ENCODE results near the gene GLYAT.

Gene GLYAT

DNA sequence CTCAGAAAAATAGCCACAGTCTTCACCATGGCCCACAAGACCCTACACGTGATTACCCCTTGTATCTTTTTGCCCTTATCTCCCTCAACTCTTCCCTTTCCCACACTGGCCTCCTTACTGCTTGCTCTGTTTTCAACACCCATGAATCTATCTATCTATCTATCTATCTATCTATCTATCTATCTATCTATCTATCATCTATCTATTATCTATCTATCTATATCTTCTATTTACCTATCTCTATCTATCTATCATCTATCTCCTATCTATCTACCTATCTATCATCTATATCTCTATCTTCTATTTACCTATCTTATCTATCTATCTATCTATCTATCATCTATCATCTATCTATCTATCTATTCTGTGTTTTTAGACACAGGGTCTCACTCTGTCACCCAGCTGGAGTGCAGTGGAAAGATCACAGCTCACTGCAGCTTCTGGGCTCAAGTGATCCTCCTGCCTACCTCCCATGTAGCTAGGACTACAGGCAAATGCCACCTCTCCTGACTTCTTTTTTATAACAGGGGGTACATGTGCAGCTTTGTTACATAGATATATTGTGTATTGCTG, 55.1 kb downstream of the GLYAT start:
- no peak for DNase-seq

DNA sequence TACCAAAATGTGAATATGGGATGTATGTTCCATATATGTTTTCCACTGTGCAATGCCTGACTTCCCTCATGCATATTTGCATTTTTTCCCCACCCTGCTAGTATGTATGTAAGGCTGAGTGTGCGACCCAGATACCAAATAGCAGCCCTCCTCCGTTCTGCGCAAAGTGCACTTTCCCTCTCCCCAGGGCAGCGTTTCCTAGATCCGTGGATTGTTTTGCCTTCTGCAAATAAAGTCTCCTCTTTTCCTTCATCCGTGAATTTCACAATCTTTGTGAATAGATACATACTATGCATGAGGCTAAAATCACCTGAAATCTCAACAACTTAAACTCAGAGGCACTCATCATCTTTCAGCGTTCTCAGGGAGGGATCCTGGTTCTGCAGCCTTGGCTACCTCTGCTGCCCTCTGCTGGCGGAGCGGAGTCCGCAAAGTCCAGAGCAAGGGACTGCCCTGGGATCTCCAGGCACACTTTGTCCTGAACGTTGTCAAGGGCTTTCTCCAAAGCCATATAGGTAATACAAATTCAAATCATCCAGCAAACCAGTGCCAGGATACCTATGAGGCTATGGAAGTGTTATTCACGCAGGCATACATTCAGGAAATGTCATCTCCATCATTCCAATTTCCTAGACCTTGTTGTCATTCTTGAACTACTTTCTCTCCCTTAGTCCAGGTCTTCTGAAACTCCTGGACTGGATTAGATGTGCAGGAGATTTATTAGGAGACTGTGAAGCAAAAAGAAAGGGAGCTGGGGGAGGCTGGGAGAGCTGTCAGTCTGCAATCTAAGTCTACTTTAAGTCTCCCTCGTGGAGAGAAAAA, 56.2 kb downstream of the GLYAT start:
- DNase-seq: peak; percentile 91

DNA sequence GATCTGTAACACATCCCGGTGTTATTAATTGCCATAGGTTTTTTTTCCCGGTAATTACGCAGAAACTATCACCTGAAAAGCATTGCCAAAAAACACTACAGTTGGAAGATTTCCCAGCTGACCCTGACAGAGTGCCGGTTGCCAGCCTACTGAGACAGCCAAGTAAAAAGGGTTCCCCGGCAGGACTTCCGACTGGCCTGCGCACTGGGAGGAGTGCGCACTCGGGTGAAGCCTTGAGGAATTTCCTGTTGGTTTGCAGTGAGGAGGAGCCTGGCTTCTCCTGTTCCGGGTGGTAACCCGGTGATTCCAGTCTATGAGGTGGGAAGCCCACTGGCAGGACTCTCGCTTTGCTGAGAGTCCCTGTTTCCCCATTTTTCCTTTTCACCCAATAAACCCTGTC, 57.1 kb downstream of the GLYAT start:
- DNase-seq: no peak

DNA sequence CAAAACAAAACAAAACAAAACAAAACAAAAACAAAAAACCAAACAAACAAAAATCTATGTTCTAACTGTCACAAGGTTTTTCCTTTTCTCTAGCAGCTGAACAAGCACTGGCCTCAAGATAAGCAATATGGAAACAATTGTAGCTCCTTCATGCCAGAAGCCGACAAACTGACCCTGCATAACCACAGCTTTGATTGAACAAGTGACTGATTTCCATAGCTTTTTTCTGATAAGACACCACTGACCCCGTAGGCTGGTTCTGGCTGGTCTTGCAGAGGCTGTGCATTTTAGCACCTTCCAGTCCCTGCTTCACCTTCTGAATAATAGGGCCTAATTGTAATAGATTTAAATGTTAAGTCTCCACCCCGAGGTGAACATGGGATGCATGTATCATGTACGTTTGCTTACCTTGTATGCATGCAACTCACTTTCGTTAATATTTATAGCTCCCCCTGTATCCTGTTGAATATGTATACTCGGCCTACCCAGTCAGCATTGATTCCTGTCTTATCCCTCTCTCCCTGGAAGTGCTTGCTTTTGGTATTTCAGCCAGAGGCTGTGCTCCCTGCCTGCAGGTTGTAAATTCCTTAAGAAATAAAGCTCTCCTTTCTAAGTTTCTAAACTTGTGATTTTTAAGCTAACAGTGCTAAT, 59.6 kb downstream of the GLYAT start:
- no peak for DNase-seq

DNA sequence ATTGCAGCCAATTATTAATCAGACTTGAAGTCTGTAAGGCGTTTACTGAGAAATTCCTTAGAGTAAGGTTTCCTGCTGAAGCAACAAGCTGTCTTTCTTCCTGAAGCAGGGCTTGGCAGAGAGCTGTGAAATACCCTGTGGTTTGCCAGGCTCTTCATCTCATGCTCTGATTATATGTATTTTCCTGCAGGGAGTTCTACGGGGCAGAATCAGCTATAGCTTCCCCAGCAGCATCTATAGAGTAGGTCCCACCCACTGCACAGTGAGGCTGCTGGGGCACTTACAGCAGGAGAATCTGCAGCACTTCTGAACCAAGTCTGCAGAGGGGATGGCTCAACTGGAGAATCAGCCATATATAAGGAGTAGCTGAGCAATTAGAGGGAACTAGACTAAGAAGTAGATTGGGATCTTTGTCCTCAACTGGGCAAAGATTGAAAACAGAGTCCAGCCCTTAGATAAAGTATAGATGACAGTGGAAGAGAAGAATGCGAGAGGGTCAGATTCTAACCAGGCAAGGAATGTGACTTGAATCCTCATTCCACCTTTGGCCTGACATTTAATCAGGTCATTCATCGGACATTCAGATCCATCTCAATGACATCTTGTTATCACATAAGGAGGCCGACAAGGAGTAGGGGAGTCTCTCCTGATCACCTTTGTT, 71.7 kb downstream of the GLYAT start:
- DNase-seq: no peak

DNA sequence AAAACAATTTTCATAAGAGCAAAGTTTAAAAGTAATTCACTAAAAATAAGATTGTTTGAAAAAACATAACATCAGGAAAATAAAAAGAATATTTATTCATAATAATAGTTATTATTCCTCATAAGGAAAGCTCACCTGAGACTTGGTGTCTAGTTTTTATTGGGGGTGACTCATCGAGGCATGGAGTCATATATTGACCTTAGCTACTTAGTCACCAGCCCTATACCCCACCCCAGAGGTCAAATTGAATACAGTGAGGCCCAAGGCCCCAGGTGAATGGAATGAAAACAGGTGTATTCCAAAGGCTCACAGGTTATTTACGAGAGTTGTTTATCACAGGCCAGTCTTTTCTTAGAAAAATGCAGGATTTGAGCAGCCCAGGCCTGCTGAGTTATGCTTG, 72.3 kb downstream of the GLYAT start:
- no peak for DNase-seq
